SK-N-SH (cell line): Measurements from ENCODE around the gene SUCLG2. TPM values are rescaled to one million over a fixed set of nuclear protein-coding genes. Genes with fewer than 3 reads are reported as not detected.
A peak's percentile ranks its signal among the peaks of the same experiment; 100 is the strongest.

Experiments used
- CTCF ChIA-PET: fragments of 300-600, 350-600 bp; formaldehyde crosslinking; extraction: SDS; loops from one replicate; lab custom pipeline; 2021; lab: Yijun Ruan, JAX
- POLR2A ChIA-PET: fragments of 350-600 bp; sonication (Branson Sonifier 250); formaldehyde crosslinking; extraction: SDS; loops from one replicate; lab custom pipeline; 2020; ENCODE audit warnings: antibody characterized with exemption, inconsistent platforms; lab: Yijun Ruan, JAX
- DNase-seq: peaks from one replicate; pipeline ENCODE4 v3.0.0; 2012
- H2AFZ ChIP-seq: fragments of 200-600 bp; sonication (generic); 2 replicates; pipeline ENCODE4 v1.8.1; 2016; ENCODE audit warnings: antibody characterized with exemption, mild to moderate bottlenecking, low read depth
- H3F3A ChIP-seq: fragments of 200-600 bp; sonication (generic); replicated peaks from 2 replicates; pipeline ENCODE3; 2016; ENCODE audit warnings: antibody characterized with exemption, mild to moderate bottlenecking; ENCODE audit not compliant: insufficient read depth
- H3K27ac ChIP-seq, 2 experiments: fragments of 200-500 bp in 1 of 2; fragments of 200-600 bp in 1 of 2; sonication (Bioruptor generic) in 1 of 2; sonication (generic), shearing (Covaris generic) in 1 of 2; 2 replicates each; pipeline versions ENCODE4 v1.5.1 to v1.6.1; 2014 to 2016; ENCODE audit warnings: low read depth in 2 of 2, inconsistent platforms in 1 of 2, low read length in 1 of 2, mild to moderate bottlenecking in 1 of 2, mixed read lengths in 1 of 2
- H3K27me3 ChIP-seq: fragments of 200-600 bp; sonication (generic), shearing (Covaris generic); 2 replicates; pipeline ENCODE4 v1.6.1; 2016; ENCODE audit warnings: mixed run types; ENCODE audit not compliant: insufficient read depth
- H3K36me3 ChIP-seq, 2 experiments: fragments of 200-500 bp in 1 of 2; fragments of 200-600 bp in 1 of 2; sonication (Bioruptor generic) in 1 of 2; sonication (generic) in 1 of 2; replicated peaks in 1 of 2; 2 replicates each; pipeline versions ENCODE3 to v1.5.1; 2014 to 2016; ENCODE audit warnings: low read length in 1 of 2, mild to moderate bottlenecking in 1 of 2; ENCODE audit not compliant: insufficient read depth in 2 of 2, control insufficient read depth in 1 of 2
- H3K4me1 ChIP-seq, 2 experiments: fragments of 200-500 bp in 1 of 2; fragments of 200-600 bp in 1 of 2; sonication (Bioruptor generic) in 1 of 2; sonication (generic), shearing (Covaris generic) in 1 of 2; 2 replicates each; pipeline versions ENCODE4 v1.5.1 to v1.6.1; 2014 to 2016; ENCODE audit warnings: low read depth in 1 of 2, low read length in 1 of 2, mixed run types in 1 of 2; ENCODE audit not compliant: insufficient read depth in 2 of 2, control insufficient read depth in 1 of 2
- H3K4me2 ChIP-seq: fragments of 200-600 bp; sonication (generic), shearing (Covaris generic); 2 replicates; pipeline ENCODE4 v1.6.1; 2017; ENCODE audit warnings: mixed run types
- H3K4me3 ChIP-seq, 2 experiments: fragments of 200-500 bp in 1 of 2; fragments of 200-600 bp in 1 of 2; sonication (Bioruptor generic) in 1 of 2; sonication (generic), shearing (Covaris generic) in 1 of 2; 2 replicates each; pipeline versions ENCODE4 v1.5.1 to v1.8.1; 2014 to 2016; ENCODE audit warnings: low read depth in 2 of 2, inconsistent platforms in 1 of 2, low read length in 1 of 2, mild to moderate bottlenecking in 1 of 2, mixed read lengths in 1 of 2, moderate library complexity in 1 of 2
- H3K79me2 ChIP-seq: fragments of 200-600 bp; sonication (generic); 2 replicates; pipeline ENCODE4 v1.8.1; 2017; ENCODE audit warnings: mild to moderate bottlenecking; ENCODE audit not compliant: insufficient read depth
- H3K9ac ChIP-seq: fragments of 200-600 bp; sonication (generic); 2 replicates; pipeline ENCODE4 v1.6.1; 2017; ENCODE audit warnings: mixed run types
- H3K9me2 ChIP-seq: fragments of 200-600 bp; sonication (generic); 2 replicates; pipeline ENCODE4 v1.6.1; 2017; ENCODE audit warnings: mixed run types
- H3K9me3 ChIP-seq: fragments of 200-600 bp; sonication (generic); 2 replicates; pipeline ENCODE4 v1.6.1; 2017; ENCODE audit warnings: mixed run types, mild to moderate bottlenecking, moderate library complexity
- H4K20me1 ChIP-seq: fragments of 200-600 bp; sonication (generic); 2 replicates; pipeline ENCODE4 v1.6.1; 2017; ENCODE audit warnings: mild to moderate bottlenecking, mixed run types; ENCODE audit not compliant: insufficient read depth
- CHD2 ChIP-seq: fragments of 150-350 bp; IDR thresholded peaks from 2 replicates; pipeline ENCODE4 v1.6.1; 2018; ENCODE audit warnings: low read length; ENCODE audit not compliant: partially characterized antibody
- ELF1 ChIP-seq: IDR thresholded peaks from 2 replicates; pipeline ENCODE4 v1.4.0; 2012
- GATA2 ChIP-seq: sonication (generic); formaldehyde crosslinking; IDR thresholded peaks from 2 replicates; pipeline ENCODE4 v1.5.0; 2020; ENCODE audit warnings: mild to moderate bottlenecking, missing genetic modification reagents
- JUND ChIP-seq: IDR thresholded peaks from 2 replicates; pipeline ENCODE4 v1.4.0; 2012
- RCOR1 ChIP-seq: fragments of 150-350 bp; IDR thresholded peaks from 2 replicates; pipeline ENCODE4 v1.6.1; 2017; ENCODE audit warnings: antibody characterized with exemption, low read length
- RXRA ChIP-seq: IDR thresholded peaks from 2 replicates; pipeline ENCODE4 v1.4.0; 2012; ENCODE audit warnings: low read depth, mild to moderate bottlenecking, borderline replicate concordance
- SIN3A ChIP-seq: IDR thresholded peaks from 2 replicates; pipeline ENCODE4 v1.6.1; 2012; ENCODE audit warnings: low read depth, mild to moderate bottlenecking, low read length, moderate library complexity, borderline replicate concordance
- SMC3 ChIP-seq: IDR thresholded peaks from 2 replicates; pipeline ENCODE4 v1.6.1; 2012; ENCODE audit warnings: low read depth, low read length, improper control_type of control experiment
- TAF1 ChIP-seq: IDR thresholded peaks from 2 replicates; pipeline ENCODE4 v1.6.1; 2012; ENCODE audit warnings: low read depth, mild to moderate bottlenecking, low read length, moderate library complexity, borderline replicate concordance
- TCF12 ChIP-seq: IDR thresholded peaks from 2 replicates; pipeline ENCODE4 v1.4.0; 2012
- TEAD4 ChIP-seq: IDR thresholded peaks from 2 replicates; pipeline ENCODE4 v1.4.0; 2012; ENCODE audit warnings: mild to moderate bottlenecking, borderline replicate concordance; ENCODE audit not compliant: insufficient read depth
- USF1 ChIP-seq: IDR thresholded peaks from 2 replicates; pipeline ENCODE4 v1.4.0; 2012; ENCODE audit warnings: low read depth, borderline replicate concordance
- WGBS: methylation state at CpG from one replicate; pipeline ENCODE4 v1.1.6; 2017; ENCODE audit warnings: low lambda C conversion rate; 5-methylcytosine and 5-hydroxymethylcytosine counted together
- polyA plus RNA-seq, 3 experiments: library from polyadenylated mRNA; depleted of rRNA; stranded (reverse); fragments of >200 nt; gene quantifications; 2 replicates each; pipeline ENCODE4 v1.2.3, GENCODE V29; 2012
- TF ChIP-seq, protein P1 (sequence below): fragments of 150-350 bp; IDR thresholded peaks from 2 replicates; pipeline ENCODE4 v1.6.1; 2016; ENCODE audit warnings: mild to moderate bottlenecking, low read depth, low read length
- TF ChIP-seq, protein P2 (sequence below): IDR thresholded peaks from 2 replicates; pipeline ENCODE4 v1.4.0; 2012; ENCODE audit warnings: low read depth, borderline replicate concordance

Gene SUCLG2
- polyA plus RNA-seq, 1 of the 3 experiments (the other 2 are of a cell fraction) = 20.2 TPM

DNA sequence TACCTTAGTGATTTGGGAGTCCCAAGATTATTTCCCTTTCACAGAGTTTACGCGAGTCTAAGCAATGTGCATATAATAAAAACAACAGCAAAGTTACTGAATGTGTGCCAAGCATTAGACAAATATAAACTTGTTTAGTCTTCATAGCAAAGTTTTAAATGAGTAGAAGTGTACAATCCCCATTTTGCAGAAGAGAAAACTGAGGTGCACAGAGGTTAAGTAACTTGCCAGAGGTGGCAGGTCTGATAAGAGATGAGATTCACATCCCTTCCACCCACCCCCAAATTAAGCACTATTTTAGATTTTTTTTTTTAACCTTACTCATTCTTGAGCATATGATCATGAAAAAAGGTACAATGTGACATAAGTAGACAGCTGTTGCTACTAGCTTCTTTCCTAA lies 2.2 kb upstream of the SUCLG2 start:
- no peaks in the 10 kb centered on the region for H3K9me2 ChIP-seq

GRCh38 chr3:67655364-67656121 lies 1.1 kb upstream of the SUCLG2 start:
- WGBS = 96% methylated on average over 22 of the region's 24 CpGs
- H3K4me1 ChIP-seq = peaks cover 0 to 10% of the 10 kb centered on the region in 2 experiments; a peak in 2 of 4 replicates
- ChIA-PET CTCF (interaction anchor here (0.6 to 1.4 kb wide), 4 partner anchors 12 to 134 kb away, joined by 3 read pairs; no protein-coding TSS in a partner anchor), POLR2A (interaction anchor here (0.6 to 1.4 kb wide), 2 partner anchors 9 to 160 kb away, joined by 3 read pairs; no protein-coding TSS in a partner anchor)
- peak overlapping the region; percentile 81 for H3K4me2 ChIP-seq
- DNase-seq = no peak
- H3K9ac ChIP-seq = peak overlapping the region; percentile 99; the same call in 1 of the 2 replicates
- peak overlapping the region; percentile 69 to 90; a peak in 3 of 4 replicates for H3K4me3 ChIP-seq
- no peak for TF ChIP-seq JUND
- TF ChIP-seq TCF12 = no peak
- no peak for TF ChIP-seq GATA2 (CRISPR knock-in tag)
- no peak for TF ChIP-seq TAF1
- TF ChIP-seq, protein P1, sequence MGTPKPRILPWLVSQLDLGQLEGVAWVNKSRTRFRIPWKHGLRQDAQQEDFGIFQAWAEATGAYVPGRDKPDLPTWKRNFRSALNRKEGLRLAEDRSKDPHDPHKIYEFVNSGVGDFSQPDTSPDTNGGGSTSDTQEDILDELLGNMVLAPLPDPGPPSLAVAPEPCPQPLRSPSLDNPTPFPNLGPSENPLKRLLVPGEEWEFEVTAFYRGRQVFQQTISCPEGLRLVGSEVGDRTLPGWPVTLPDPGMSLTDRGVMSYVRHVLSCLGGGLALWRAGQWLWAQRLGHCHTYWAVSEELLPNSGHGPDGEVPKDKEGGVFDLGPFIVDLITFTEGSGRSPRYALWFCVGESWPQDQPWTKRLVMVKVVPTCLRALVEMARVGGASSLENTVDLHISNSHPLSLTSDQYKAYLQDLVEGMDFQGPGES = no peak
- no peak for TF ChIP-seq RXRA
- TF ChIP-seq ELF1 = no peak
- no peak for TF ChIP-seq CHD2
- no peak for TF ChIP-seq RCOR1
- no peak for TF ChIP-seq SIN3A
- no peak for TF ChIP-seq USF1
- no peak for TF ChIP-seq TEAD4
- TF ChIP-seq, protein P2, sequence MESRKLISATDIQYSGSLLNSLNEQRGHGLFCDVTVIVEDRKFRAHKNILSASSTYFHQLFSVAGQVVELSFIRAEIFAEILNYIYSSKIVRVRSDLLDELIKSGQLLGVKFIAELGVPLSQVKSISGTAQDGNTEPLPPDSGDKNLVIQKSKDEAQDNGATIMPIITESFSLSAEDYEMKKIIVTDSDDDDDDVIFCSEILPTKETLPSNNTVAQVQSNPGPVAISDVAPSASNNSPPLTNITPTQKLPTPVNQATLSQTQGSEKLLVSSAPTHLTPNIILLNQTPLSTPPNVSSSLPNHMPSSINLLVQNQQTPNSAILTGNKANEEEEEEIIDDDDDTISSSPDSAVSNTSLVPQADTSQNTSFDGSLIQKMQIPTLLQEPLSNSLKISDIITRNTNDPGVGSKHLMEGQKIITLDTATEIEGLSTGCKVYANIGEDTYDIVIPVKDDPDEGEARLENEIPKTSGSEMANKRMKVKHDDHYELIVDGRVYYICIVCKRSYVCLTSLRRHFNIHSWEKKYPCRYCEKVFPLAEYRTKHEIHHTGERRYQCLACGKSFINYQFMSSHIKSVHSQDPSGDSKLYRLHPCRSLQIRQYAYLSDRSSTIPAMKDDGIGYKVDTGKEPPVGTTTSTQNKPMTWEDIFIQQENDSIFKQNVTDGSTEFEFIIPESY = no peak
- H3K9me3 ChIP-seq = no peaks in the 10 kb centered on the region
- H3K27me3 ChIP-seq = no peaks in the 10 kb centered on the region
- peaks cover 41% of the 10 kb centered on the region for H3K79me2 ChIP-seq
- H4K20me1 ChIP-seq = no peaks in the 10 kb centered on the region
- no peaks in the 10 kb centered on the region for H3K9me2 ChIP-seq
- H3F3A ChIP-seq = peaks cover 14% of the 10 kb centered on the region
- peak overlapping the region in 1 of 2 experiments; percentile 88; a peak in 1 of 4 replicates for H3K27ac ChIP-seq
- H2AFZ ChIP-seq = peak overlapping the region; percentile 93
- peaks cover 0 to 6% of the 10 kb centered on the region in 2 experiments for H3K36me3 ChIP-seq

More for the DNA sequence above, 2.2 kb upstream of the SUCLG2 start:
- Histone ChIP-seq H2AFZ (no peak overlapping the region), H3K4me3 (no peak overlapping the region), H3K79me2 (peaks cover 31% of the 10 kb centered on the region; the same call in 1 of the 2 replicates), H3K36me3 (peaks cover 0 to 6% of the 10 kb centered on the region in 2 experiments), H3F3A (peaks cover 14% of the 10 kb centered on the region), H3K4me1 (peaks cover 0 to 10% of the 10 kb centered on the region in 2 experiments; a peak in 2 of 4 replicates), H3K27ac (no peak overlapping the region), H3K4me2 (no peak overlapping the region), H3K9me3 (no peaks in the 10 kb centered on the region), H4K20me1 (no peaks in the 10 kb centered on the region), H3K9ac (no peak overlapping the region), H3K27me3 (no peaks in the 10 kb centered on the region)
- WGBS = 100% methylated on average over 2 of the region's 2 CpGs
- no peak for DNase-seq
- TF ChIP-seq TAF1 (no peak), SMC3 (no peak), RCOR1 (no peak)
- CTCF ChIA-PET = no interaction called here
- POLR2A ChIA-PET = no interaction called here
